Measurements from ENCODE around the gene COPA. TPM values are rescaled to one million over a fixed set of nuclear protein-coding genes. Genes with fewer than 3 reads are reported as not detected.

The COPA gene
- total RNA-seq, 2 donors from 2014 or later: 96.1 to 134 TPM

GRCh38 chr1:160353223-160353622 is 10.2 kb upstream of the COPA start:
- no peak overlapping the region for H3K27ac ChIP-seq
- H3K36me3 ChIP-seq: peaks cover 97% of the 10 kb centered on the region
- peaks cover 0 to 14% of the 10 kb centered on the region in 2 donors for H3K4me1 ChIP-seq

GRCh38 chr1:160352555-160352954 is 9.5 kb upstream of the COPA start:
- no peaks in the 10 kb centered on the region for H3K27me3 ChIP-seq
- H3K36me3 ChIP-seq: peaks cover 97% of the 10 kb centered on the region
- peaks cover 0 to 14% of the 10 kb centered on the region in 2 donors for H3K4me1 ChIP-seq
- TF ChIP-seq CTCF (IDR thresholded peaks at IDR 0.05): no peak
- no peaks in the 10 kb centered on the region for H3K9me3 ChIP-seq
- peak; percentile 38 for DNase-seq (ENCODE audit: low spot score)
- H3K27ac ChIP-seq: peak overlapping the region in 1 of 2 donors; percentile 55
- no peak overlapping the region for H3K4me3 ChIP-seq

More at GRCh38 chr1:160353223-160353622, 10.2 kb upstream of the COPA start:
- no peak overlapping the region for H3K4me3 ChIP-seq
- DNase-seq (ENCODE audit: low spot score): peak; percentile 47
- no peaks in the 10 kb centered on the region for H3K9me3 ChIP-seq
- H3K27me3 ChIP-seq: no peaks in the 10 kb centered on the region
- no peak for TF ChIP-seq CTCF (IDR thresholded peaks at IDR 0.05)

GRCh38 chr1:160351629-160352028 is 8.6 kb upstream of the COPA start:
- peak; percentile 23 for DNase-seq (ENCODE audit: low spot score)
- H3K36me3 ChIP-seq: peaks cover 88% of the 10 kb centered on the region
- no peak for TF ChIP-seq CTCF (IDR thresholded peaks at IDR 0.05)
- no peak overlapping the region for H3K4me3 ChIP-seq
- peak overlapping the region; percentile 65 to 69 for H3K27ac ChIP-seq
- H3K4me1 ChIP-seq: peaks cover 0 to 16% of the 10 kb centered on the region in 2 donors
- H3K9me3 ChIP-seq: no peaks in the 10 kb centered on the region
- H3K27me3 ChIP-seq: no peaks in the 10 kb centered on the region

GRCh38 chr1:160346958-160347357 is 3.9 kb upstream of the COPA start:
- TF ChIP-seq CTCF (IDR thresholded peaks at IDR 0.05): no peak
- DNase-seq (ENCODE audit: low spot score): no peak
- H3K27ac ChIP-seq: no peak overlapping the region
- H3K4me1 ChIP-seq: peaks cover 0 to 28% of the 10 kb centered on the region in 2 donors
- peaks cover 42% of the 10 kb centered on the region for H3K36me3 ChIP-seq
- no peaks in the 10 kb centered on the region for H3K27me3 ChIP-seq
- no peak overlapping the region for H3K4me3 ChIP-seq
- H3K9me3 ChIP-seq: no peaks in the 10 kb centered on the region

- Histone ChIP-seq H3K4me1 (peaks cover 0 to 30% of the 10 kb centered on the region in 2 donors), H3K9me3 (no peaks in the 10 kb centered on the region), H3K36me3 (peaks cover 37% of the 10 kb centered on the region), H3K27me3 (no peaks in the 10 kb centered on the region), H3K4me3 (no peak overlapping the region), H3K27ac (no peak overlapping the region)
- TF ChIP-seq CTCF (IDR thresholded peaks at IDR 0.05): no peak
- no peak for DNase-seq (ENCODE audit: low spot score)
Observed at GRCh38 chr1:160346463-160346862, 3.4 kb upstream of the COPA start.

- peaks cover 22% of the 10 kb centered on the region for H3K36me3 ChIP-seq
- peaks cover 0 to 38% of the 10 kb centered on the region in 2 donors for H3K4me1 ChIP-seq
- TF ChIP-seq CTCF (IDR thresholded peaks at IDR 0.05): no peak
Observed at GRCh38 chr1:160344936-160345335, 1.9 kb upstream of the COPA start.

More at GRCh38 chr1:160344936-160345335, 1.9 kb upstream of the COPA start:
- Histone ChIP-seq H3K27me3 (no peaks in the 10 kb centered on the region), H3K9me3 (no peaks in the 10 kb centered on the region), H3K4me3 (no peak overlapping the region), H3K27ac (no peak overlapping the region)
- DNase-seq (ENCODE audit: low spot score): no peak
